Natural killer cell treated with Interleukin-12 subunit alpha and Interleukin-12 subunit beta and Interleukin-15 and Interleukin-18, amount 100 ng/mL, for 72 hours (primary cell): Measurements from ENCODE around the gene GPR12. TPM values are rescaled to one million over a fixed set of nuclear protein-coding genes. Genes with fewer than 3 reads are reported as not detected.
A peak's percentile ranks its signal among the peaks of the same experiment; 100 is the strongest.
"Not testable (repeated sequence)": the region's sequence is repeated elsewhere in the genome, so short reads cannot be mapped to it uniquely, and the experiment has no call there.

Experiments used
- ATAC-seq, 2 donors: fragments of 150-1000 bp; cut with Tn5 transposase in 1 of 2; sonication (Bioruptor Pico), chemical (Tn5 transposase) in 1 of 2; 2 replicates each; pipeline ENCODE4 v1.10.0; 2021
- DNase-seq: peaks from one replicate; pipeline ENCODE4 v3.0.0; 2022; ENCODE audit warnings: low spot score
- H3K27ac Mint-ChIP-seq, 2 donors: 1 replicate in 1 of 2; 2 replicates in 1 of 2; pipeline ENCODE4 v1.8.0; 2022; ENCODE audit warnings: mixed read lengths in 2 of 2, mild to moderate bottlenecking in 1 of 2, moderate library complexity in 1 of 2
- H3K27me3 Mint-ChIP-seq, 2 donors: 1 replicate in 1 of 2; 2 replicates in 1 of 2; pipeline ENCODE4 v1.8.0; 2022; ENCODE audit warnings: mixed read lengths in 2 of 2
- H3K36me3 Mint-ChIP-seq: one replicate; pipeline ENCODE4 v1.8.0; 2022; ENCODE audit warnings: mixed read lengths
- H3K4me1 Mint-ChIP-seq, 2 donors: 1 replicate in 1 of 2; 2 replicates in 1 of 2; pipeline ENCODE4 v1.8.0; 2022; ENCODE audit warnings: low read depth in 2 of 2, mixed read lengths in 2 of 2, mild to moderate bottlenecking in 1 of 2
- H3K4me3 Mint-ChIP-seq: one replicate; pipeline ENCODE4 v1.8.0; 2022; ENCODE audit warnings: mixed read lengths
- H3K9me3 Mint-ChIP-seq: 2 replicates; pipeline ENCODE4 v1.8.0; 2022; ENCODE audit warnings: mixed read lengths
- total RNA-seq, 2 donors: library from RNA; stranded (reverse); gene quantifications; one replicate each; pipeline ENCODE4 v1.2.3, GENCODE V29; 2022

The GPR12 gene
- total RNA-seq, 2 donors from 2014 or later, result not detected

DNA sequence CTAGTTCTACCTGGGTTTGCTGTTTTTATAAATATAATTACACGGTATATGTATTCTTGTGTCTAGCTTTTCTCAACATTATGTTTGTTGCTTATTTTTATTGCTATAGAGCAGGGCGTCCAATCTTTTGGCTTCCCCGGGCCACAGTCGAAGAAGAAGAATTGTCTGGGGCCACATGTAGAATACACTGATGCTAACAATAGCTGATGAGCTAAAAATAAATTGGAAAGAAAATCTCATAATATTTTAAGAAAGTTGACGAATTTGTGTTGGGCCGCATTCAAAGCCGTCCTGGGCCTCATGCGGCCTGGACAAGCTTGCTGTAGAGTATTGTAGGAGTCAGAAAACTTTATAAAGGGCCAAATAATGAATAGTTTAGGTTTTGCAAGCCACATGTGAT lies 33.9 kb downstream of the GPR12 start:
- Mint-ChIP-seq H3K4me3 (no peak overlapping the region), H3K27me3 (no peaks in the 10 kb centered on the region), H3K27ac (no peak overlapping the region), H3K4me1 (peaks cover 5 to 14% of the 10 kb centered on the region in 2 donors), H3K36me3 (no peaks in the 10 kb centered on the region), H3K9me3 (peaks cover 4% of the 10 kb centered on the region)
- ATAC-seq, result no peak
- DNase-seq, result no peak

GRCh38 chr13:26723620-26724019 lies 37.0 kb downstream of the GPR12 start:
- not testable (repeated sequence) for H3K27ac Mint-ChIP-seq, H3K4me3 Mint-ChIP-seq, H3K9me3 Mint-ChIP-seq, DNase-seq, ATAC-seq, H3K36me3 Mint-ChIP-seq, H3K27me3 Mint-ChIP-seq
- peaks cover 24 to 25% of the 10 kb centered on the region in 2 donors for H3K4me1 Mint-ChIP-seq

DNA sequence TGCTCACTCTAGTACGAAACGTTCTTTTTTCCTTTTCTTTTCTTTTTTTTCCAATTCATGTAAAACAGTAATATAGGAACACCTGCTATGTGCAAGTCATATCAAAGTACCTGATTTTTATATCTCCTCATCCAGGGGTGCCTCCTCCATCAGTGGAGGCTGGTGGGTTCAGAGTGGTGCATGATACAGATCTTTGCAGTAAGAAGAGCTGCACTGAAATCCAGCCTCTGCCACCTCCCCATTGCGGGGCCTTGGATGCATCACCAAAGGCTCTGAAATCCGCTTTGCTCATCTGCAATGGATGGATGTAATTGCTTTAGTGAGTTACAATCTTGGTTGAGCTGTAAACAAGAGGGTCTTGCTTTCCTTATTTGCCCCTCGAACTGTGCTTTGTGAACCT lies 38.3 kb downstream of the GPR12 start:
- Mint-ChIP-seq H3K9me3 (no peaks in the 10 kb centered on the region), H3K4me1 (peaks cover 23 to 24% of the 10 kb centered on the region in 2 donors), H3K27ac (no peak overlapping the region), H3K4me3 (peak overlapping the region; percentile 58), H3K36me3 (no peaks in the 10 kb centered on the region), H3K27me3 (no peaks in the 10 kb centered on the region)
- DNase-seq, result no peak
- no peak for ATAC-seq

GRCh38 chr13:26721251-26722121 lies 39.1 kb downstream of the GPR12 start:
- no peaks in the 10 kb centered on the region for H3K36me3 Mint-ChIP-seq
- peaks cover 23 to 24% of the 10 kb centered on the region in 2 donors for H3K4me1 Mint-ChIP-seq
- no peaks in the 10 kb centered on the region for H3K9me3 Mint-ChIP-seq
- H3K4me3 Mint-ChIP-seq, result peak overlapping the region; percentile 70
- no peaks in the 10 kb centered on the region for H3K27me3 Mint-ChIP-seq
- DNase-seq (no peak), ATAC-seq (peak; percentile 81 to 85)
- peak overlapping the region; percentile 41 to 66 for H3K27ac Mint-ChIP-seq

GRCh38 chr13:26719356-26719945 lies 41.1 kb downstream of the GPR12 start:
- Mint-ChIP-seq H3K27ac (no peak overlapping the region), H3K9me3 (no peaks in the 10 kb centered on the region), H3K4me1 (peaks cover 23 to 24% of the 10 kb centered on the region in 2 donors), H3K27me3 (no peaks in the 10 kb centered on the region), H3K36me3 (no peaks in the 10 kb centered on the region), H3K4me3 (no peak overlapping the region)
- peak in 1 of 2 donors; percentile 46 for ATAC-seq
- no peak for DNase-seq

DNA sequence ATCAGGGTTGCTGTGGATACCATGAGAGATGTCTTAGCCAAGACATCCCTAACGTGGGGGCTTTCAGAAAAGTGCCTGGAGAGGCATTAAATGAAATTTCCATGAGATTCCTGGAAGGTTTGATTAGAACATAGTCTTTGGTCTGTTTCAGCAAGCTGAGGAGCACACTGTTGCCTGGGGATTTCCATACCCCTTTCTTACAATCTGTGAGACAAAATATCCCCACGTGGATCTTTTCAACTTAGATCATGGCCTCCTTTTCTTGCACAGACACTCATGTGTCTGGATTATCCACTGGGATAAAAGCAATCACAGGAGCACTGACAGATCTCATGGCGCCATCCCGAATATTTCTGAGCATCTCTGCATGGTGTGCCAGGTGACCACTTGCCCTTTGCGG lies 41.7 kb downstream of the GPR12 start:
- DNase-seq, result no peak
- no peaks in the 10 kb centered on the region for H3K9me3 Mint-ChIP-seq
- H3K36me3 Mint-ChIP-seq, result no peaks in the 10 kb centered on the region
- peaks cover 23 to 24% of the 10 kb centered on the region in 2 donors for H3K4me1 Mint-ChIP-seq
- ATAC-seq, result no peak
- H3K4me3 Mint-ChIP-seq, result no peak overlapping the region
- H3K27ac Mint-ChIP-seq, result no peak overlapping the region
- H3K27me3 Mint-ChIP-seq, result no peaks in the 10 kb centered on the region

GRCh38 chr13:26718146-26718545 lies 42.4 kb downstream of the GPR12 start:
- DNase-seq (no peak), ATAC-seq (no peak)
- no peak overlapping the region for H3K4me3 Mint-ChIP-seq
- peaks cover 23 to 24% of the 10 kb centered on the region in 2 donors for H3K4me1 Mint-ChIP-seq
- no peaks in the 10 kb centered on the region for H3K27me3 Mint-ChIP-seq
- H3K27ac Mint-ChIP-seq, result no peak overlapping the region
- no peaks in the 10 kb centered on the region for H3K36me3 Mint-ChIP-seq
- H3K9me3 Mint-ChIP-seq, result no peaks in the 10 kb centered on the region

- Mint-ChIP-seq H3K4me1 (peaks cover 18 to 19% of the 10 kb centered on the region in 2 donors), H3K9me3 (no peaks in the 10 kb centered on the region), H3K27me3 (no peaks in the 10 kb centered on the region), H3K27ac (no peak overlapping the region), H3K4me3 (no peak overlapping the region), H3K36me3 (no peaks in the 10 kb centered on the region)
- no peak for DNase-seq
- no peak for ATAC-seq
Measured at GRCh38 chr13:26716984-26717383, 43.6 kb downstream of the GPR12 start.

DNA sequence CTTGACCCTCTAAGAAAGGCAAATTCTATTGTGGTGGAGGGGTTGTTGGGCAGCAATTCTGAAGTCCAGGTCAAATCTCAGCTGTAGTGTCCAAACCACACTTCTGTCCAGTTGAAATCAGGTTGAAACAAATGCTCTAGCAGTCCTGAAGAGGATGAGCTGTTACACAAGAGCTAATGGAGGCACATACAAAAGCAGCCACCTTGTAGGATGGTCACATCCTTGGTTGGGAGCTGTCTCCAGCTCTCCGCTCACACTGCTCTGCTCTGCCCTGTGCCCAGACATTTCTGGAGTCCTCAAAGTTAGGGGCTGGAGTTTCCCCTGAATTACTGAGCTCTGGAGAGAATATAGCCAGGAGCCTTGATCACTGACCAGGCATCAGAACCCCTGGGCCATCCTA lies 47.2 kb downstream of the GPR12 start:
- no peak for DNase-seq
- Mint-ChIP-seq H3K4me3 (no peak overlapping the region), H3K36me3 (no peaks in the 10 kb centered on the region), H3K4me1 (no peaks in the 10 kb centered on the region), H3K9me3 (no peaks in the 10 kb centered on the region), H3K27ac (no peak overlapping the region), H3K27me3 (no peaks in the 10 kb centered on the region)
- no peak for ATAC-seq

DNA sequence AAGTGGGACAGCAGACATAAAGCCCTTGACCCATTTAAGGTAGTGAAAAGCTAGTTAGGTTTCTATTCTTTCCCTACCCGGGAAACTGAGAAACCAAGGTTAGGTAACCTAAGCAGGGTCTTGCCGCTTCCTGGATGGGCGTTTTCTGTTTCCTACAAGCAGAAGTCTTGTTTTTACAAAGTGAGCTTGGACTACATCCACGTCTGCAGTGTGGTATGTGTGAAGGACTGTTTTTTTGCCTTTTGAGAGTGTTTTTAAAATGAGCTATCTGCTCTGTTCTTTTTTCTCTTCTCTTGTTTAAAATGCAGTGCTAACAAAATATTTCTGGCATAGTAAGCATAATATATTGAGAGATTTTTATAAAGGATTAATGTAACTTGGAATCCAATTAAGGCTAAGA lies 49.4 kb downstream of the GPR12 start:
- Mint-ChIP-seq H3K27ac (no peak overlapping the region), H3K36me3 (no peaks in the 10 kb centered on the region), H3K4me3 (no peak overlapping the region), H3K4me1 (no peaks in the 10 kb centered on the region), H3K27me3 (no peaks in the 10 kb centered on the region), H3K9me3 (no peaks in the 10 kb centered on the region)
- no peak for ATAC-seq
- DNase-seq, result no peak

GRCh38 chr13:26710166-26710565 lies 50.4 kb downstream of the GPR12 start:
- Mint-ChIP-seq H3K27ac (no peak overlapping the region), H3K9me3 (no peaks in the 10 kb centered on the region), H3K27me3 (peaks cover 7% of the 10 kb centered on the region in 2 donors), H3K36me3 (no peaks in the 10 kb centered on the region), H3K4me3 (no peak overlapping the region), H3K4me1 (no peaks in the 10 kb centered on the region)
- DNase-seq (no peak), ATAC-seq (no peak)

GRCh38 chr13:26709461-26709860 lies 51.1 kb downstream of the GPR12 start:
- H3K4me1 Mint-ChIP-seq, result no peaks in the 10 kb centered on the region
- H3K36me3 Mint-ChIP-seq, result no peaks in the 10 kb centered on the region
- ATAC-seq (no peak), DNase-seq (no peak)
- H3K9me3 Mint-ChIP-seq, result no peaks in the 10 kb centered on the region
- H3K27me3 Mint-ChIP-seq, result peaks cover 7% of the 10 kb centered on the region in 2 donors
- no peak overlapping the region for H3K27ac Mint-ChIP-seq
- H3K4me3 Mint-ChIP-seq, result no peak overlapping the region

DNA sequence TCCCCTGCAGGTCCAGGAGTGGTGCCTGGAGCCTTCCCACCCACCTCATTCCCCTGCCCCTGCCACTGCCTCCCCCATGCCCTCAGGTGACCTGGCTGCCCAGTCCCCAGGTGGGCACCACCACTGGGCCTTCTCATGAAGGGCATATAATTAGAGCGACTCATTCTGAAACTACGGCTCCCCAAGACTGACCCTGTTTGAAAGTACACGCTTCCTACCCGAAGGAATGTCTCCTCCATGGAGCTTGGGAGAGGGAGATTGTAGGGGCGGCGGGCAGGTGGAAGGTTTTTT lies 52.6 kb downstream of the GPR12 start:
- DNase-seq, result no peak
- Mint-ChIP-seq H3K4me3 (no peak overlapping the region), H3K36me3 (no peaks in the 10 kb centered on the region), H3K27ac (no peak overlapping the region), H3K9me3 (no peaks in the 10 kb centered on the region), H3K4me1 (no peaks in the 10 kb centered on the region), H3K27me3 (peaks cover 7 to 12% of the 10 kb centered on the region in 2 donors)
- no peak for ATAC-seq

- no peak overlapping the region for H3K27ac Mint-ChIP-seq
- DNase-seq (no peak), ATAC-seq (peak in 1 of 2 donors; percentile 62)
- H3K4me1 Mint-ChIP-seq, result no peaks in the 10 kb centered on the region
- H3K9me3 Mint-ChIP-seq, result no peaks in the 10 kb centered on the region
- H3K36me3 Mint-ChIP-seq, result no peaks in the 10 kb centered on the region
- H3K4me3 Mint-ChIP-seq, result no peak overlapping the region
- H3K27me3 Mint-ChIP-seq, result peaks cover 7 to 16% of the 10 kb centered on the region in 2 donors
Measured at GRCh38 chr13:26707122-26708006, 53.2 kb downstream of the GPR12 start.
